SK-N-MC (cell line): ENCODE results near the gene FOXP1.

ENCODE experiments used
- DNase-seq: peaks from one replicate; pipeline ENCODE4 v3.0.0-alpha.2; 2011; ENCODE audit warnings: low read depth, low spot score
- H3K27ac ChIP-seq: fragments of 200-600 bp; sonication (generic); 2 replicates; pipeline ENCODE4 v1.5.1; 2016; ENCODE audit warnings: mixed run types
- H3K36me3 ChIP-seq: fragments of 200-600 bp; sonication (generic); 2 replicates; pipeline ENCODE4 v1.6.1; 2017; ENCODE audit warnings: antibody characterized with exemption, low read length, mixed read lengths; ENCODE audit not compliant: insufficient read depth
- H3K4me3 ChIP-seq: fragments of 200-600 bp; sonication (generic); 2 replicates; pipeline ENCODE4 v1.5.1; 2016
- H3K9ac ChIP-seq: fragments of 200-600 bp; sonication (generic); 2 replicates; pipeline ENCODE4 v1.8.0; 2017; ENCODE audit warnings: mixed run types, mixed read lengths; ENCODE audit not compliant: insufficient read length
- H3K9me3 ChIP-seq: fragments of 200-600 bp; sonication (generic); 2 replicates; pipeline ENCODE4 v1.6.1; 2017; ENCODE audit warnings: low read depth, mild to moderate bottlenecking, antibody characterized with exemption, low read length, moderate library complexity, mixed read lengths
- EZH2 ChIP-seq: fragments of 200-600 bp; sonication (generic); IDR thresholded peaks from one replicate; pipeline ENCODE4 v1.6.1; 2017; ENCODE audit warnings: antibody characterized with exemption
- FOXP2 ChIP-seq: optimal IDR thresholded peaks from 2 replicates; pipeline ENCODE3; 2011; ENCODE audit warnings: mild to moderate bottlenecking, moderate library complexity; ENCODE audit not compliant: insufficient read depth; ENCODE audit errors: extremely low read length, control extremely low read depth
- POLR2AphosphoS5 ChIP-seq: IDR thresholded peaks from 2 replicates; pipeline ENCODE4 v1.6.1; 2012; ENCODE audit warnings: mild to moderate bottlenecking, low read depth, low read length, borderline replicate concordance

The FOXP1 gene

DNA sequence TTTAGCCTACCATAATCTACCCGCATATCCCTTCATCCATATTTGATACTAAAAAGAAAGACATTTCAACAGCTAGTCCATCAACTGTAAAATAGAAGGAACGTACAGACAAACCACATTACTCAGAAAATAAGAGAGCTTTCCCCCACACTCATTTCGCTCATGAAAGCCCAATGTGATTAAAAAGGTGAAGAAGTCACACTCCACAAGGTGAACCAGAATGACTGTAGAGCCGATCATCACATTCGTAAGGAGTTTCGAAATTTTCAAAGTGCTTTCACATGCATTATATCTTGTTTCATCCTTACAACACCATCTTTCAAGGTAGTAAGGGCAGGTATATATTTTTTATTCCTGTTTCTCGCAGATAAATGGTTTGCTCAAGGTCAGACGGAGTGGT lies 225.3 kb downstream of the FOXP1 start:
- H3K36me3 ChIP-seq, result no peaks in the 10 kb centered on the region; the same call in 1 of the 2 replicates
- H3K9ac ChIP-seq, result no peak overlapping the region
- no peak overlapping the region for H3K27ac ChIP-seq
- no peak for DNase-seq
- no peaks in the 10 kb centered on the region for H3K9me3 ChIP-seq
- H3K4me3 ChIP-seq, result no peak overlapping the region
- TF ChIP-seq FOXP2, result no peak
- TF ChIP-seq EZH2, result no peak
- TF ChIP-seq POLR2AphosphoS5, result no peak

DNA sequence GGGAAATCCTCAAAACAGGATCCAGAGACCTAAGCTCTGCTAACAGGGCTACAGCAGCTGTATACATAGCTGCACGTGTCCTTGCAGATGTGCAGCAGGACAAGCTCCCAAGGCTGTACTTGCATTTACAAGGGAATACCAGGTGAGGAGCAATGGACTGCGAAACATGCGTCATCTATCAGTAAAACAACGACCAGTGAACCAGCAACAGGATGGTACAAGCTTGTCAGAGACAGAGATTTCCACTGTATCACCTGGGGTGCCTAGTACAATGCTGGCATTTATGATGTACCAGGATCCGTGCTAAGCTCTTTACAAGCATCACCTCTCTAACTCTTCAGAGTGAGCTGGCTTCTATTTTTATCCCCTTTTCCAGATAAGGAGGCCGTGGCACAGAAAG lies 227.3 kb downstream of the FOXP1 start:
- no peaks in the 10 kb centered on the region; the same call in 1 of the 2 replicates for H3K36me3 ChIP-seq
- no peak for DNase-seq
- no peaks in the 10 kb centered on the region for H3K9me3 ChIP-seq
- no peak overlapping the region for H3K4me3 ChIP-seq
- no peak overlapping the region for H3K27ac ChIP-seq
- no peak overlapping the region for H3K9ac ChIP-seq
- TF ChIP-seq EZH2, result no peak
- no peak for TF ChIP-seq FOXP2
- no peak for TF ChIP-seq POLR2AphosphoS5

- no peak overlapping the region for H3K9ac ChIP-seq
- TF ChIP-seq FOXP2, result no peak
- TF ChIP-seq POLR2AphosphoS5, result no peak
- no peak for TF ChIP-seq EZH2
- no peaks in the 10 kb centered on the region; the same call in 1 of the 2 replicates for H3K36me3 ChIP-seq
- no peak for DNase-seq
- H3K9me3 ChIP-seq, result no peaks in the 10 kb centered on the region
- H3K27ac ChIP-seq, result no peak overlapping the region
- no peak overlapping the region for H3K4me3 ChIP-seq
Observed at GRCh38 chr3:71355862-71356261, 227.7 kb downstream of the FOXP1 start.

DNA sequence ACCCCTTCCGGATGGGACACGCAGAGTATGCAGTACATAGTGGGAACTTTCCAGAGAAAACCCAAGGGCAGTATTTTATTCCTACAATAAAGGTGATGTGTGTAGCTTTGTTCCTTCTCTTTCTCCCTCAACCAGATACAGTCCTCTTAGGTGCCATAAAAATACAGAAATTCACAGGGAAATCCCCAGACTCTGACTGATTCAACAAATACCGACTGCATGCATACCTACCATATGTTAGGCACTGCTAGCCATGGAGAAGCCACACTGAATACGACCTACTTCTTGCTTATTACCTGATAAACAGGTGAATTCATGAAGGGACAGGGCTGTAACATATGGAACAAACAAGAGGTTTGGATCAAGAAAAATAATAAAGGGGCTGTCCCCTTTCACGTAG lies 228.5 kb downstream of the FOXP1 start:
- DNase-seq, result no peak
- no peak for TF ChIP-seq POLR2AphosphoS5
- TF ChIP-seq EZH2, result no peak
- TF ChIP-seq FOXP2, result no peak
- Histone ChIP-seq H3K4me3 (no peak overlapping the region), H3K9ac (no peak overlapping the region), H3K9me3 (no peaks in the 10 kb centered on the region), H3K36me3 (no peaks in the 10 kb centered on the region; the same call in 1 of the 2 replicates), H3K27ac (no peak overlapping the region)

DNA sequence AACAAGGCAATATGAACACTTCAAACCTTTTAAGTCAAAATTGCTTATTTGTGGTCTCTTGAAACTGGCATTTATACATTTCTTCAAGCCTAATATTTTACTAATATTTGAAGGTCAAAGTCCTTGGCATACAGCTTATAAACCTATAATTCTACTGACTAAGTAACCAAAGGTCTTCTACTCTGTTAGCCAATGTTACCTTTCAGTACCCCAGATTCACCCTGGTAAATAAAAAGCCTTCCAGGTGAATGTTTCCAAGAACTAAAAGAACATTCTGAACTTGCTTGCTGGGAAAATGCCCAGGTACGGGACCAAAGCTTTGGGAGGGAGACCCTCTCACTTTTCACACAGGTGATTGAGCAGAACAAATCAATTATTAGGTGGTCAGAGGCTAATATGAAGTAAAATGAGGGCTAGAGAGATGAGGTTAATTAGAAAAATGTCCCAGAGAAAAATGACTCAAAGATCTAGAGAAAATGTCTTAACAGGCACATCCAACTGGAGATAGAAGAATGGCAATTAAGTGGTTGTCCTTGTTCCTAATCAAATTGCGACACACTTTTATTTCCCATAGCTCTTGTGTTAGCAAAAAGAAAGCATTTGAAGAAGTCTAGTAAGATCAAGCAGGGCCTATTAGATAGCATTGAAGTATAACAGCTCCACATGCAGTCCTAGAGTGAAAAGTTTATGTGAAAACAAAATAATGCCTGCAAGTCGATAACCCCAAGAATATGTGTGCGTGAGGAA lies 232.0 kb downstream of the FOXP1 start:
- no peak for TF ChIP-seq FOXP2
- no peak for TF ChIP-seq EZH2
- TF ChIP-seq POLR2AphosphoS5, result no peak
- Histone ChIP-seq H3K27ac (no peak overlapping the region), H3K36me3 (no peaks in the 10 kb centered on the region; the same call in 1 of the 2 replicates), H3K9ac (no peak overlapping the region), H3K9me3 (no peaks in the 10 kb centered on the region), H3K4me3 (no peak overlapping the region)
- DNase-seq, result no peak

- no peak overlapping the region for H3K27ac ChIP-seq
- H3K36me3 ChIP-seq, result no peaks in the 10 kb centered on the region; the same call in 1 of the 2 replicates
- no peak overlapping the region for H3K9ac ChIP-seq
- no peak for DNase-seq
- no peak for TF ChIP-seq EZH2
- no peak overlapping the region for H3K4me3 ChIP-seq
- H3K9me3 ChIP-seq, result no peaks in the 10 kb centered on the region
Observed at GRCh38 chr3:71350998-71351397, 232.5 kb downstream of the FOXP1 start.

DNA sequence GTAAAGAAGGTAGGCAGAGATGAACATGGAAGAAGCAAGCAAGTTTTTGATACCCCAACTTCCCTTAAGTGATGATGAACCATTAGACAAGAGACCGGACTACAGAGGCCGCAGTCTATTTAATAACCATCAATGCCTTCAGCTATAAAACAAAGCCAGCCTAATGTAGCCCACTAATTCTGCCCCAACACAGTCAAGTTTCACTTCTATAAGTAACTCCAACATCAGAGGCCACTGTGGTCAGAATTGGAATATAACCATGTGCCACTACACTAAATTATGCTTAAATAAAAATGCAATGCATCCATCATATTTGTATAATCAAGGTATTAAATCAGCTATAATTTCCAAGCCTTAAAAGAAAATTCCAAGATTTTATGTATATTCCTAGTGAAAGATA lies 234.7 kb downstream of the FOXP1 start:
- no peak for TF ChIP-seq POLR2AphosphoS5
- TF ChIP-seq EZH2, result no peak
- no peak for TF ChIP-seq FOXP2
- no peak for DNase-seq

DNA sequence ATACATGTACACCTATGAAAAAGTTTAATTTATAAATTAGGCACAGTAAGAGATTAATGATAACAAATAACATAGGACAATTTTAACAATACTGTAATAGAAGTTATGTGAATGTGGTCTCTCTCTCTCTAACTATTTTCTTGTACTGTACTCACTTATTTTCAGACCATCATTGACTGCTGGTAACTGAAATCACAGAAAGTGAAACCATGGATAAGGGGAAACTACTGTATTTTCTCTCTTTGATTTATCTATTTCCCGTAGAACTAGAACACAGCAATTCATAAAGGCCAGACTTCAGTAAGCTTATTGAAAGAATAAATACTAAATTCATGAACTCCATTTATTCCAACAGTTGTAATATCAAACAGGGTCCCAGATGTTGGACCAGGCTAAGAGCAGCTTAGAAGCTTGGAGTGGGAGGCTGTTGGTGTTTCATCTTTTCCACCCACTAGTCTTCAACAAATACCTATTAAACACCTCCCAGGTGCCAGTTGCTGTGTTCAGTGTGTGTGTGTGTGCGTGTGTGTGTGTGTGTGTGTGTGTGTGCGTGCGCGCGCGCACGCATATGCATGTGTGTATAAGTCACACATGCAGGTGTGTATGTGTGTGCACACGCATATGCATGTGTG lies 235.4 kb downstream of the FOXP1 start:
- no peak for TF ChIP-seq EZH2
- TF ChIP-seq FOXP2, result no peak
- no peak for TF ChIP-seq POLR2AphosphoS5
- Histone ChIP-seq H3K9ac (no peak overlapping the region), H3K36me3 (no peaks in the 10 kb centered on the region), H3K27ac (no peak overlapping the region), H3K9me3 (no peaks in the 10 kb centered on the region), H3K4me3 (no peak overlapping the region)
- no peak for DNase-seq

More for the DNA sequence above, 234.7 kb downstream of the FOXP1 start:
- H3K9ac ChIP-seq, result no peak overlapping the region
- H3K9me3 ChIP-seq, result no peaks in the 10 kb centered on the region
- H3K36me3 ChIP-seq, result no peaks in the 10 kb centered on the region
- H3K27ac ChIP-seq, result no peak overlapping the region
- no peak overlapping the region for H3K4me3 ChIP-seq
